CD4-positive, alpha-beta memory T cell (primary cell): ENCODE measurements around the gene ARF4. TPM values are rescaled to one million over a fixed set of nuclear protein-coding genes. Genes with fewer than 3 reads are reported as not detected.
A peak's percentile ranks its signal among the peaks of the same experiment; 100 is the strongest.
"Not testable (repeated sequence)": the region's sequence is repeated elsewhere in the genome, so short reads cannot be mapped to it uniquely, and the experiment has no call there.

Source experiments
- CTCF ChIA-PET: fragments of 350-600 bp; sonication (Branson Sonifier 250); formaldehyde crosslinking; loops from one replicate; lab custom pipeline; 2021; ENCODE audit warnings: inconsistent platforms; ENCODE audit not compliant: partially characterized antibody; lab: Charles Lee
- POLR2A ChIA-PET: fragments of 350-600 bp; sonication (Branson Sonifier 250); formaldehyde crosslinking; loops from one replicate; lab custom pipeline; 2021; ENCODE audit not compliant: partially characterized antibody; lab: Charles Lee
- DNase-seq, 5 donors: peaks; one replicate each; pipeline versions ENCODE4 v3.0.0 to v3.0.0-alpha.2; 2020 to 2022; ENCODE audit warnings: mixed read lengths in 1 of 5
- H3K27ac ChIP-seq: one replicate; pipeline ENCODE4 v1.7.0; 2013; ENCODE audit warnings: low read depth, low read length
- H3K27me3 ChIP-seq: 2 replicates; pipeline ENCODE4 v1.7.0; 2013; ENCODE audit warnings: mild to moderate bottlenecking, low read length, moderate library complexity; ENCODE audit not compliant: insufficient read depth
- H3K36me3 ChIP-seq: 2 replicates; pipeline ENCODE4 v1.7.0; 2013; ENCODE audit warnings: mild to moderate bottlenecking, low read length, moderate library complexity; ENCODE audit not compliant: insufficient read depth
- H3K4me1 ChIP-seq: 2 replicates; pipeline ENCODE4 v1.7.0; 2013; ENCODE audit warnings: mild to moderate bottlenecking, low read length, moderate library complexity; ENCODE audit not compliant: insufficient read depth
- H3K4me3 ChIP-seq, 2 donors: one replicate each; pipeline ENCODE4 v1.7.0; 2013; ENCODE audit warnings: low read length in 2 of 2, mild to moderate bottlenecking in 1 of 2
- H3K9me3 ChIP-seq, 2 donors: one replicate each; pipeline ENCODE4 v1.7.0; 2013; ENCODE audit warnings: low read length in 2 of 2, control low read depth in 1 of 2; ENCODE audit not compliant: control insufficient read depth in 1 of 2
- H3K27ac Mint-ChIP-seq, 7 donors: one replicate each; pipeline ENCODE4 v1.8.0; 2020 to 2021; ENCODE audit warnings: mixed read lengths in 7 of 7, mild to moderate bottlenecking in 6 of 7, inconsistent platforms in 3 of 7, moderate library complexity in 3 of 7
- H3K27me3 Mint-ChIP-seq, 2 donors: one replicate each; pipeline ENCODE4 v1.8.0; 2020 to 2021; ENCODE audit warnings: mixed read lengths in 2 of 2
- H3K36me3 Mint-ChIP-seq, 2 donors: one replicate each; pipeline ENCODE4 v1.8.0; 2020 to 2021; ENCODE audit warnings: mixed read lengths in 2 of 2, inconsistent platforms in 1 of 2, mild to moderate bottlenecking in 1 of 2
- H3K4me1 Mint-ChIP-seq, 4 donors: one replicate each; pipeline ENCODE4 v1.8.0; 2020 to 2021; ENCODE audit warnings: mixed read lengths in 4 of 4, mild to moderate bottlenecking in 1 of 4
- H3K4me3 Mint-ChIP-seq, 8 donors: one replicate each; pipeline ENCODE4 v1.8.0; 2020 to 2021; ENCODE audit warnings: mixed read lengths in 8 of 8, mild to moderate bottlenecking in 7 of 8, moderate library complexity in 6 of 8, inconsistent platforms in 3 of 8
- H3K9me3 Mint-ChIP-seq, 8 donors: one replicate each; pipeline ENCODE4 v1.8.0; 2020 to 2021; ENCODE audit warnings: mixed read lengths in 8 of 8, mild to moderate bottlenecking in 5 of 8, inconsistent platforms in 3 of 8, moderate library complexity in 1 of 8
- intact Hi-C: fragments of 100-400 bp; cut with micrococcal nuclease; formaldehyde crosslinking; loops from one replicate; pipeline ENCODE4 v1.15.1; 2023
- polyA plus RNA-seq, 2 donors: library from polyadenylated mRNA; unstranded; fragments of 300-500 nt; fragmentation: Illumina TruSeq; gene quantifications; one replicate each; pipeline ENCODE4 v1.2.3, GENCODE V29; 2021
- total RNA-seq, 2 experiments: library from RNA; stranded (reverse); gene quantifications; one replicate each; pipeline ENCODE4 v1.2.3, GENCODE V29; 2021

ARF4 gene
- total RNA-seq (10 to 100 TPM; 55.8 to 58.5 TPM), polyA plus RNA-seq (100 to 1,000 TPM; 125 to 197 TPM)

DNA sequence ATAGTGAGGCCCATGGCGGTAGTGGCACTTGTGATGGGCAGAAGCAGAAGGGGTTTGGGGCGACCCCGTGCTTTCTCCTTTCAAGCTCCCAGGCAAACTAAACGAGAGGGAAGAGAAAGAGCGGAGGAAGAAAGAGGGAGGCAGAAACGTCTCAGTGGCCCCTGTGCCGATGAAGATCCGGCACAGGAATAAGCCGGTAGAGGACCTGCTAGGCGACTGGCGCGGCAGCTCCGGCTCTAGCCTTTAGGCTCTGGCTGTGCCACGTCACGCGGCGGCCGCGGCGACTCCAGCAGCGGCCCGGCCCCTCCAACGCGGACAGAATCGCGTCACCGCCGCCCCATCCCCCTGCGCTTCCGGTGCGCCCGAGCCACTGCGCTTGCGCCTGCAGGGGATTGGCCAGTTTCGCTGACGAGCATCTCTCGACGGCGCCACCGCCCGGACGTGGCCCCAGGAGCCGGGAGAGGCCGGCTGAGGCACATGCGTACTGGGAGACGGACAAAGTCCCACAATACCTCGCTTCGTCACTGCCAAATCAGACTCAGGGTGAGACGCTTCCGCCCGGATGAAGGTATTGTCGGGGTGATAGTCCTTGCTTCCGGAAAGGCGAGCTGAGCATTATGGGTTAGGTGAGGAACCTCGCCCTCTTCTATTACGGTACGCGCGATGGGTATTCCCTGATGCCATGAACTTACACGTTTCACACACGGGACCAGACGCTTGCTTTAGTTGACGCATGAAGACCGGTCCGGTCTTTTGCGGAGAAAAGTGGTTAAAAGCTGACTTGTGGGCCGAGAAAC is at the start of gene ARF4:
ARF4 (minus strand) TSS at position 218 of the 797 bp plus-strand sequence; CDS start at position 14, 204 bp downstream.
- Mint-ChIP-seq H3K4me3 (peak within 1 kb of the TSS; percentile 85 to 99 (median 99)), H3K9me3 (peaks cover 0 to 4% (median 0%) of the 10 kb centered on the region in 8 donors), H3K4me1 (peaks cover 34 to 72% (median 48%) of the 10 kb centered on the region in 4 donors), H3K27ac (peak within 1 kb of the TSS; percentile 99 to 100 (median 100)), H3K36me3 (peaks cover 4 to 38% of the 10 kb centered on the region in 2 donors), H3K27me3 (no peaks in the 10 kb centered on the region)
- H3K36me3 ChIP-seq, result no peaks in the 10 kb centered on the region
- no peaks in the 10 kb centered on the region for H3K9me3 ChIP-seq
- peaks cover 62% of the 10 kb centered on the region for H3K4me1 ChIP-seq
- peak; percentile 100 for DNase-seq
- CTCF ChIA-PET, result interaction anchor here (1.1 to 3.1 kb wide), 3 partner anchors 41 to 209 kb away, joined by 3 to 8 read pairs (median 3); partner anchors contain the start of genes PDE12 and SLMAP
- no peaks in the 10 kb centered on the region for H3K27me3 ChIP-seq
- intact Hi-C loops, result loop anchor here (1.0 to 2.0 kb wide), 6 partner anchors 17 to 914 kb away; partner anchors contain the start of genes APPL1, PDE12, SLMAP and TASOR
- POLR2A ChIA-PET, result interaction anchor here (0.5 to 8.4 kb wide), 25 partner anchors 11 to 915 kb away, joined by 3 to 169 read pairs (median 4); partner anchors contain the start of genes APPL1, DENND6A, HTD2 and PDE12
- H3K4me3 ChIP-seq, result peak within 1 kb of the TSS; percentile 72 to 95
- H3K27ac ChIP-seq, result peak within 1 kb of the TSS; percentile 100

DNA sequence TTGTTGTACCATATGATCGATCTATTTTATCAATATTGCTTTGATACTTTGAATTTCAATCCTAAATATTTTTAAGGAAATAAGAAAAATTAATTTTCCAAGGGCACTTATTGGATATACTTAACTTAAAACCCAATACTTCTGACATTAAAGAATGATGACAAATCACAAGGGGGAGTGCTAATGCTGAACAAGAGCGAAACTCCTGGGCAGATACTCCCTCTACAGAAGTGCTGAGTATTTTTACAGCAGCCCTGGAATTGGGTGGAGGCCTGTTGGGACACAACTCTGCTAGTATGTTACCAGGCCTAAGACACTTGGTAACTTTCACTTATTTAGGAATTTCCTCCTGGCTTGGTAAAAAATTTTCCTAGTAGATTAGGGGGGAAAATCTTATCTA is 49.6 kb upstream of the ARF4 start:
- POLR2A ChIA-PET, result no interaction called here
- Mint-ChIP-seq H3K4me3 (no peak overlapping the region), H3K4me1 (peaks cover 9 to 22% (median 15%) of the 10 kb centered on the region in 4 donors), H3K27me3 (no peaks in the 10 kb centered on the region), H3K9me3 (peaks cover 0 to 9% (median 4%) of the 10 kb centered on the region in 8 donors), H3K27ac (peak overlapping the region in 3 of 7 donors; percentile 74 to 77 (median 77)), H3K36me3 (peaks cover 71 to 75% of the 10 kb centered on the region in 2 donors)
- H3K9me3 ChIP-seq, result no peaks in the 10 kb centered on the region
- H3K27me3 ChIP-seq, result no peaks in the 10 kb centered on the region
- DNase-seq, result peak in 2 of 5 donors; percentile 4 to 15
- no peaks in the 10 kb centered on the region for H3K4me1 ChIP-seq
- intact Hi-C loops, result no loop called here
- CTCF ChIA-PET, result interaction anchor here (0.6 kb wide), 1 partner anchor 86 kb away, joined by 3 read pairs; no protein-coding TSS in a partner anchor
- no peak overlapping the region for H3K4me3 ChIP-seq
- peaks cover 22% of the 10 kb centered on the region for H3K36me3 ChIP-seq
- no peak overlapping the region for H3K27ac ChIP-seq

DNA sequence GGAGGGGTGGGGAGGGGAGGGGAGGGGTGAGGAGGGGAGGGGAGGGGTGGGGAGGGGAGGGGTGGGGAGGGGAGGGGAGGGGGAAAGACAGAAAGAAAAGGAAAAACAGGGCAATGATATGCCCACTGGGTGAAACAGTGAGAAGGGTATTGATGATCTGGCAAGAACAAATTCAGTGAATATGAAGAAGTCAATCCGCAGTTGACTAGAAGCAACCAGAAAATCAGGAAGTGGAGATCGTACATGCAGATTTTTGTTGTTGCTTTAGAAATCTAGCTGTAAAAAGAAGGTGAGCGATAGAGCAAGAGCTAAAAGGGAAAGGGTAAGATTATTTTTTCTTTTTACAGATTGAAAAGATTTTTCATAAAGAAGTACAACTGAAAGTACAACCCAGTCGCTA is 47.6 kb upstream of the ARF4 start:
- H3K36me3 ChIP-seq, result peaks cover 32% of the 10 kb centered on the region
- CTCF ChIA-PET, result interaction anchor here (1.4 kb wide), 1 partner anchor 186 kb away, joined by 3 read pairs; no protein-coding TSS in a partner anchor

DNA sequence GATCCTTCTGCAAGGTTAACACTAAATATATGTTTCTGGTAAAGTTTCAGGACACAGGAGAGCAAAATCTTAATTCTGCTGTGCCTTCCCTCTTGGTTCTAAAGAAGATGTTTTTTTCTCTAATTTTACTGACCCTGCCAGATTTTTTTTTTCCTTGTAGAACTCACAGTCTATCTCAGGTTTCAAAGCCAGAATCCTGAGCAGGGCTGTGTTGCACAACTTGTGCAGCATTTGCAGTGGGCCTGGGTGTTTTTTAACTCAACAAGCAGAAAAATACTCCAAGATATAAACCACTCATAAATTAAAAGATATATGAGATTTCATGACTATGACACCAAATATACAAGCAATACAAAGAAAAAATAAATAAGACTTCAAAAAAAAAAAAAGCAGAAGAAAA is 40.2 kb upstream of the ARF4 start:
- Mint-ChIP-seq H3K4me3 (no peak overlapping the region), H3K36me3 (peaks cover 43 to 53% of the 10 kb centered on the region in 2 donors), H3K27ac (no peak overlapping the region), H3K4me1 (peaks cover 0 to 8% (median under 1%) of the 10 kb centered on the region in 4 donors), H3K9me3 (no peaks in the 10 kb centered on the region), H3K27me3 (no peaks in the 10 kb centered on the region)
- DNase-seq, result no peak
- Histone ChIP-seq H3K27ac (no peak overlapping the region), H3K9me3 (no peaks in the 10 kb centered on the region), H3K36me3 (peaks cover 37% of the 10 kb centered on the region), H3K4me1 (no peaks in the 10 kb centered on the region), H3K27me3 (no peaks in the 10 kb centered on the region), H3K4me3 (no peak overlapping the region)
- ChIA-PET POLR2A (no interaction called here), CTCF (no interaction called here)
- intact Hi-C loops, result loop anchor here (10.0 kb wide), 1 partner anchor 57 kb away; the partner anchor contains the start of gene DENND6A

More for the DNA sequence above, 47.6 kb upstream of the ARF4 start:
- peak overlapping the region in 2 of 7 donors; percentile 54 to 86 for H3K27ac Mint-ChIP-seq
- no peak for DNase-seq
- H3K27me3 Mint-ChIP-seq, result no peaks in the 10 kb centered on the region
- POLR2A ChIA-PET, result no interaction called here
- no peaks in the 10 kb centered on the region for H3K9me3 ChIP-seq
- no peaks in the 10 kb centered on the region for H3K4me1 ChIP-seq
- H3K27ac ChIP-seq, result no peak overlapping the region
- peaks cover 61 to 70% of the 10 kb centered on the region in 2 donors for H3K36me3 Mint-ChIP-seq
- H3K4me1 Mint-ChIP-seq, result peaks cover 9 to 21% (median 15%) of the 10 kb centered on the region in 4 donors
- H3K4me3 Mint-ChIP-seq, result no peak overlapping the region
- intact Hi-C loops, result no loop called here
- H3K27me3 ChIP-seq, result no peaks in the 10 kb centered on the region
- peaks cover 0 to 9% (median 4%) of the 10 kb centered on the region in 8 donors for H3K9me3 Mint-ChIP-seq
- H3K4me3 ChIP-seq, result no peak overlapping the region

DNA sequence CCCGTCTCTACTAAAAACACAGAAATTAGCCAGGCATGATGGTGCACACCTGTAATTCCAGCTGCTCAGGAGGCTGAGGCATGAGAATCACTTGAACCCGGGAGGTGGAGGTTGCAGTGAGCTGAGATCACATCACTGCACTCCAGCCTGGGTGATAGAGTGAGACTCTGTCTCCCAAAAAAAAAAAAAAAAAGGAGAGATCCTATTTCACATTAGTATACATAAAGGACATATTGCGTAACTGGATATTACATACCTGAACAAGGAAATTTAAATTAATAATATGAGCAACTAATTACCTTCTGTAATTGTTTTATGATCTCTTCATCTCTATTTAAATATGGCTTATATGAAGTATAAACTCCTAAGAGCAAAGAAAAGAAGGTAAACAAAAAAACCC is 37.1 kb upstream of the ARF4 start:
- H3K27ac Mint-ChIP-seq, H3K9me3 ChIP-seq, H3K9me3 Mint-ChIP-seq, H3K4me3 ChIP-seq, H3K4me3 Mint-ChIP-seq, H3K27me3 Mint-ChIP-seq, POLR2A ChIA-PET, DNase-seq, H3K4me1 ChIP-seq, H3K27ac ChIP-seq, CTCF ChIA-PET, H3K27me3 ChIP-seq, H3K4me1 Mint-ChIP-seq: not testable (repeated sequence)
- intact Hi-C loops, result loop anchor here (10.0 kb wide), 1 partner anchor 61 kb away; the partner anchor contains the start of gene DENND6A
- H3K36me3 ChIP-seq, result peaks cover 31% of the 10 kb centered on the region
- peaks cover 34 to 54% of the 10 kb centered on the region in 2 donors for H3K36me3 Mint-ChIP-seq

DNA sequence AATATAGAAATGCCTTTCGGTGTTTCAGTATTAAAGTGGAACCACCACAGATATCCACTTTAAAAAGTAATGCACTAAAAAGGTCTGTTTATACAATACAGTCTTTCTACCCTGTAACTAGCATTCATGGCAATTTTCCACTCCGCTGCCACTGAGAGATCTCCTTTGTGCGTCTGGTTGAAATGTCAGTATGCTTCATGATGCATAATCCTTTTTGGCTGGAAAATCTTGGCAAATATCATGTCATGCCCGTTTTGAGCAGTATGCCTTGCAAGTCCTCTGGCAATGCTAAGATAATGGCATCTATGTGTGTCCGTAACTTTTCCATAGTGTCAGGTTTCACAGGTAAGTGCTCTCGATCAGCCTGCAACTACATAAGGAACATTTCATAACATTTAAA is 30.8 kb upstream of the ARF4 start:
- Mint-ChIP-seq H3K27me3 (no peaks in the 10 kb centered on the region), H3K4me1 (peaks cover 0 to 2% (median 0%) of the 10 kb centered on the region in 4 donors), H3K27ac (no peak overlapping the region), H3K36me3 (peaks cover 37 to 61% of the 10 kb centered on the region in 2 donors), H3K9me3 (no peaks in the 10 kb centered on the region), H3K4me3 (no peak overlapping the region)
- H3K27me3 ChIP-seq, result no peaks in the 10 kb centered on the region
- peaks cover 48% of the 10 kb centered on the region for H3K36me3 ChIP-seq
- no peaks in the 10 kb centered on the region for H3K4me1 ChIP-seq
- ChIA-PET CTCF (no interaction called here), POLR2A (no interaction called here)
- no peak for DNase-seq
- no peaks in the 10 kb centered on the region for H3K9me3 ChIP-seq
- no peak overlapping the region for H3K27ac ChIP-seq
- no peak overlapping the region for H3K4me3 ChIP-seq
- intact Hi-C loops, result no loop called here

DNA sequence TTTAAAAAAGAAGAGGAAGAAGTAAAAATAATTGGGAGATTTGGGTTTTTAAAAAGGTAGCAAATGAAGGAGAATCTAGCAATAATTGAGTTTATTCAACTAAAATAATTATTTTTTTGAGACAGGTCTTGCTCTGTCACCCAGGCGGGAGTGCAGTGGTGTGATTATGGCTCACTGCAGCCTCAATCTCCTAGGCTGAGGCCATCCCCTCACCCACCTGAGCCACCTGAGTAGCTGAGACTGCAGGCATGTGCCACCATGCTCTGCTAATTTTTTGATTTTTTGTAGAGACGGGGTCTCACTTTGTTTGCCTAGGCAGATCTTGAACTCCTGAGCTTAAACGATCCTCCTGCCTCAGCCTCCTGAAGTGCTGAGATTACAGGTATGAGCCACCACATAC is 27.7 kb upstream of the ARF4 start:
- Mint-ChIP-seq H3K4me1 (peaks cover 0 to 3% (median 0%) of the 10 kb centered on the region in 4 donors), H3K9me3 (no peaks in the 10 kb centered on the region), H3K27me3 (no peaks in the 10 kb centered on the region), H3K36me3 (peaks cover 32 to 49% of the 10 kb centered on the region in 2 donors), H3K27ac (no peak overlapping the region), H3K4me3 (no peak overlapping the region)
- H3K27ac ChIP-seq, result no peak overlapping the region
- ChIA-PET CTCF (no interaction called here), POLR2A (interaction anchor here (0.9 kb wide), 1 partner anchor 28 kb away, joined by 3 read pairs; the partner anchor contains the start of gene ARF4)
- no peak for DNase-seq
- no peaks in the 10 kb centered on the region for H3K4me1 ChIP-seq
- peaks cover 30% of the 10 kb centered on the region for H3K36me3 ChIP-seq
- no peaks in the 10 kb centered on the region for H3K27me3 ChIP-seq
- no peaks in the 10 kb centered on the region for H3K9me3 ChIP-seq
- intact Hi-C loops, result no loop called here
- no peak overlapping the region for H3K4me3 ChIP-seq
